Tibial nerve (tissue), 3 donors: ENCODE measurements around the gene C5AR2.

Source experiments
- CTCF ChIP-seq, 5 experiments: fragments of 200-600 bp in 3 of 5; fragments of 450-650 bp in 2 of 5; sonication (generic) in 3 of 5; IDR thresholded peaks; one replicate each; pipeline ENCODE4 v1.5.1; 2016 to 2019; ENCODE audit warnings: antibody characterized with exemption in 5 of 5, mild to moderate bottlenecking in 3 of 5, moderate library complexity in 2 of 5
- POLR2A ChIP-seq, 2 donors: fragments of 450-650 bp; IDR thresholded peaks; one replicate each; pipeline ENCODE4 v1.6.1; 2017; ENCODE audit warnings: antibody characterized with exemption in 2 of 2, mild to moderate bottlenecking in 2 of 2, moderate library complexity in 2 of 2

DNA sequence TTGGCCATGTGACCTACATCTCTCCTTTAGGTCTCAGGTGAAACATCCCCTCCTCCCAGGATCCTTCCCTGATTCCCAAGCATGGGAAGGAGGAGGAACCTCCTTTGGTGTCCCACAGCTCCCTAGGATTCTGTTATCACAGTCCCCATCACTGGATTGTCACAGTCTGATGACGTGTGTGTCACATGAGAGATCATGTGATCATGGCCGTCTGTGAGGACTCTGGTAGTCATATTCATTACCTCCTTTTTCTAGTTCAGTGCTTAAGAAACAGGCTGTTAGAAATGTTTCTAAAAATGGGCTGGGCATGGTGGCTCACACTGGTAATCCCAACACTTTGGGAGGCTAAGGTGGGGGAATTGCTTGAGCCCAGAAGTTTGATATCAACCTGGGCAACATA is 20.1 kb downstream of the C5AR2 start:
- TF ChIP-seq CTCF (IDR thresholded peaks at IDR 0.05), result no peak
- TF ChIP-seq POLR2A (IDR thresholded peaks at IDR 0.05), result no peak
